ENCODE measurements around the gene TTC22.

DNA sequence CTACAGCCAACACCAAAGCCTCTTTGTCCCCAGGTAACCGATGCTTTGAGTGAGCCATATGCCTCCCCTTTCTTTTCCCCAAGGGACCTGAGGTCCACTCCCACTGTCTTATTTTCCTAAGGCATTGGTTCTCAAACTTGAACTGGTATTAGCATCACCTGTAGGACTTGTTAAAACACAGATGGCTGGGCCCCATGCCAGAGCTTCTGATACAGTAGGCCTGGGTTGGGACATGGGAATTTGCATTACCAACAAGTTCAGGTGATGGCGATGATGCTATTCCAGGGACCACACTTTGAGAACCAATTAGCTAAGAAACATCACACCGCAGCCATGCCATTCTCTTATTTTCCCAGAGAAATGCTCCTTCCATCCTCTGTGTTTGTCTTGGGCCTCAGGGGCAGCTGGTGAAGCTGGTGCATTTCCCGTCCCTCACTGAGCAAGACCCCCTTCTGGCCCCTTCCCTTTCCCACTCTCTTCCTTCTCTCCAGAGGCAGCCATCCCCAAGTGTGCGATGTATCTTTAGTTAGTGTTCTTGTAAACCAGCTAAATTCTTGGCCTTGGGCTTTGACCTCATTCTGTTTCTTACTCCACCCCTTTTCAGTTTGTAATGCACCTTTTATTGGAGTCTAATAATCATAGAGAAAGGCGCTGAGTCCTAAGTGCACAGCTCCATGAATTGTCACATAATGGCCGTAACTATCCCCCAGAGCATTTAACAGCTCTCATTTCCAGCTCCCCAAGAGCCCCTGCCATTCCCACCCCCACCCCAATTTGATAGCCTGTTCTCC, 14.2 kb upstream of the TTC22 start:
- TF ChIP-seq, protein P1, sequence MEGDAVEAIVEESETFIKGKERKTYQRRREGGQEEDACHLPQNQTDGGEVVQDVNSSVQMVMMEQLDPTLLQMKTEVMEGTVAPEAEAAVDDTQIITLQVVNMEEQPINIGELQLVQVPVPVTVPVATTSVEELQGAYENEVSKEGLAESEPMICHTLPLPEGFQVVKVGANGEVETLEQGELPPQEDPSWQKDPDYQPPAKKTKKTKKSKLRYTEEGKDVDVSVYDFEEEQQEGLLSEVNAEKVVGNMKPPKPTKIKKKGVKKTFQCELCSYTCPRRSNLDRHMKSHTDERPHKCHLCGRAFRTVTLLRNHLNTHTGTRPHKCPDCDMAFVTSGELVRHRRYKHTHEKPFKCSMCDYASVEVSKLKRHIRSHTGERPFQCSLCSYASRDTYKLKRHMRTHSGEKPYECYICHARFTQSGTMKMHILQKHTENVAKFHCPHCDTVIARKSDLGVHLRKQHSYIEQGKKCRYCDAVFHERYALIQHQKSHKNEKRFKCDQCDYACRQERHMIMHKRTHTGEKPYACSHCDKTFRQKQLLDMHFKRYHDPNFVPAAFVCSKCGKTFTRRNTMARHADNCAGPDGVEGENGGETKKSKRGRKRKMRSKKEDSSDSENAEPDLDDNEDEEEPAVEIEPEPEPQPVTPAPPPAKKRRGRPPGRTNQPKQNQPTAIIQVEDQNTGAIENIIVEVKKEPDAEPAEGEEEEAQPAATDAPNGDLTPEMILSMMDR (IDR thresholded peaks at IDR 0.05) = no peak
- TF ChIP-seq TCF7L2 (IDR thresholded peaks at IDR 0.05; ENCODE audit: low read depth, low read length) (no peak), POLR2AphosphoS5 (IDR thresholded peaks at IDR 0.05; ENCODE audit: low read depth, low read length) (no peak)
- TF ChIP-seq, protein P2, sequence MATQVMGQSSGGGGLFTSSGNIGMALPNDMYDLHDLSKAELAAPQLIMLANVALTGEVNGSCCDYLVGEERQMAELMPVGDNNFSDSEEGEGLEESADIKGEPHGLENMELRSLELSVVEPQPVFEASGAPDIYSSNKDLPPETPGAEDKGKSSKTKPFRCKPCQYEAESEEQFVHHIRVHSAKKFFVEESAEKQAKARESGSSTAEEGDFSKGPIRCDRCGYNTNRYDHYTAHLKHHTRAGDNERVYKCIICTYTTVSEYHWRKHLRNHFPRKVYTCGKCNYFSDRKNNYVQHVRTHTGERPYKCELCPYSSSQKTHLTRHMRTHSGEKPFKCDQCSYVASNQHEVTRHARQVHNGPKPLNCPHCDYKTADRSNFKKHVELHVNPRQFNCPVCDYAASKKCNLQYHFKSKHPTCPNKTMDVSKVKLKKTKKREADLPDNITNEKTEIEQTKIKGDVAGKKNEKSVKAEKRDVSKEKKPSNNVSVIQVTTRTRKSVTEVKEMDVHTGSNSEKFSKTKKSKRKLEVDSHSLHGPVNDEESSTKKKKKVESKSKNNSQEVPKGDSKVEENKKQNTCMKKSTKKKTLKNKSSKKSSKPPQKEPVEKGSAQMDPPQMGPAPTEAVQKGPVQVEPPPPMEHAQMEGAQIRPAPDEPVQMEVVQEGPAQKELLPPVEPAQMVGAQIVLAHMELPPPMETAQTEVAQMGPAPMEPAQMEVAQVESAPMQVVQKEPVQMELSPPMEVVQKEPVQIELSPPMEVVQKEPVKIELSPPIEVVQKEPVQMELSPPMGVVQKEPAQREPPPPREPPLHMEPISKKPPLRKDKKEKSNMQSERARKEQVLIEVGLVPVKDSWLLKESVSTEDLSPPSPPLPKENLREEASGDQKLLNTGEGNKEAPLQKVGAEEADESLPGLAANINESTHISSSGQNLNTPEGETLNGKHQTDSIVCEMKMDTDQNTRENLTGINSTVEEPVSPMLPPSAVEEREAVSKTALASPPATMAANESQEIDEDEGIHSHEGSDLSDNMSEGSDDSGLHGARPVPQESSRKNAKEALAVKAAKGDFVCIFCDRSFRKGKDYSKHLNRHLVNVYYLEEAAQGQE (IDR thresholded peaks at IDR 0.05; ENCODE audit: insufficient read depth in 1 of 2, low read depth in 2 of 2, low read length in 1 of 2) = no peak

Data from Panc1 (cell line).